ENCODE data around the gene BRD3OS.

DNA sequence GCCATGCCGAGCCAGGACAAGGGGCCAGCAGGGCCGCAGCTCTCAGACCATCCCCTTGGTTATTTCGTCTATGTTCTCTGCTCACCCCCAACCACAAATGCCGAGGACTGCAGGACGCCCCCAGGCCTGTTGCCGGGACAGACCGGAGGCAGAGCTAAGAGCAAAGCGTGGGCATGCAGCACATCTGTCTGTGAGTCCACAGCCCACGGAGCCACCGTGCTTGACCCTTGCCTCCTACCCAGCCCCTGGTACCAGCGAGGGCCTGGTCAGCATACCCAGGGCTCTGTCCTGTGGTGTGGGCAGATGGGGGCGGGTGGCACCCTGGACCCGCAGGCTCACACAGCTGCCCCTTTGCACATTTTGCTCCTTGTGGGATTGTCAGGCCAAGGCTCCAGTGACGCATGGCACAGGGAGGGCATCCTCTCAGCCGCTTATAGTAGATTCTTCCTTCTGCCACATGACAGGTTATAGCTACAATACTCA is 37.8 kb downstream of the BRD3OS start:
- TF ChIP-seq, protein P1, sequence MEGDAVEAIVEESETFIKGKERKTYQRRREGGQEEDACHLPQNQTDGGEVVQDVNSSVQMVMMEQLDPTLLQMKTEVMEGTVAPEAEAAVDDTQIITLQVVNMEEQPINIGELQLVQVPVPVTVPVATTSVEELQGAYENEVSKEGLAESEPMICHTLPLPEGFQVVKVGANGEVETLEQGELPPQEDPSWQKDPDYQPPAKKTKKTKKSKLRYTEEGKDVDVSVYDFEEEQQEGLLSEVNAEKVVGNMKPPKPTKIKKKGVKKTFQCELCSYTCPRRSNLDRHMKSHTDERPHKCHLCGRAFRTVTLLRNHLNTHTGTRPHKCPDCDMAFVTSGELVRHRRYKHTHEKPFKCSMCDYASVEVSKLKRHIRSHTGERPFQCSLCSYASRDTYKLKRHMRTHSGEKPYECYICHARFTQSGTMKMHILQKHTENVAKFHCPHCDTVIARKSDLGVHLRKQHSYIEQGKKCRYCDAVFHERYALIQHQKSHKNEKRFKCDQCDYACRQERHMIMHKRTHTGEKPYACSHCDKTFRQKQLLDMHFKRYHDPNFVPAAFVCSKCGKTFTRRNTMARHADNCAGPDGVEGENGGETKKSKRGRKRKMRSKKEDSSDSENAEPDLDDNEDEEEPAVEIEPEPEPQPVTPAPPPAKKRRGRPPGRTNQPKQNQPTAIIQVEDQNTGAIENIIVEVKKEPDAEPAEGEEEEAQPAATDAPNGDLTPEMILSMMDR (conservative IDR thresholded peaks at IDR 0.05; ENCODE audit: low read depth in 2 of 2): no peak
- no peak for TF ChIP-seq POLR2AphosphoS5 (IDR thresholded peaks at IDR 0.05; ENCODE audit: low read depth)
- no peak for TF ChIP-seq EZH2 (IDR thresholded peaks at IDR 0.05; ENCODE audit: low read depth, unreplicated experiment)
- TF ChIP-seq EZH2phosphoT487 (IDR thresholded peaks at IDR 0.05; ENCODE audit: unreplicated experiment): no peak
- TF ChIP-seq, protein P2, sequence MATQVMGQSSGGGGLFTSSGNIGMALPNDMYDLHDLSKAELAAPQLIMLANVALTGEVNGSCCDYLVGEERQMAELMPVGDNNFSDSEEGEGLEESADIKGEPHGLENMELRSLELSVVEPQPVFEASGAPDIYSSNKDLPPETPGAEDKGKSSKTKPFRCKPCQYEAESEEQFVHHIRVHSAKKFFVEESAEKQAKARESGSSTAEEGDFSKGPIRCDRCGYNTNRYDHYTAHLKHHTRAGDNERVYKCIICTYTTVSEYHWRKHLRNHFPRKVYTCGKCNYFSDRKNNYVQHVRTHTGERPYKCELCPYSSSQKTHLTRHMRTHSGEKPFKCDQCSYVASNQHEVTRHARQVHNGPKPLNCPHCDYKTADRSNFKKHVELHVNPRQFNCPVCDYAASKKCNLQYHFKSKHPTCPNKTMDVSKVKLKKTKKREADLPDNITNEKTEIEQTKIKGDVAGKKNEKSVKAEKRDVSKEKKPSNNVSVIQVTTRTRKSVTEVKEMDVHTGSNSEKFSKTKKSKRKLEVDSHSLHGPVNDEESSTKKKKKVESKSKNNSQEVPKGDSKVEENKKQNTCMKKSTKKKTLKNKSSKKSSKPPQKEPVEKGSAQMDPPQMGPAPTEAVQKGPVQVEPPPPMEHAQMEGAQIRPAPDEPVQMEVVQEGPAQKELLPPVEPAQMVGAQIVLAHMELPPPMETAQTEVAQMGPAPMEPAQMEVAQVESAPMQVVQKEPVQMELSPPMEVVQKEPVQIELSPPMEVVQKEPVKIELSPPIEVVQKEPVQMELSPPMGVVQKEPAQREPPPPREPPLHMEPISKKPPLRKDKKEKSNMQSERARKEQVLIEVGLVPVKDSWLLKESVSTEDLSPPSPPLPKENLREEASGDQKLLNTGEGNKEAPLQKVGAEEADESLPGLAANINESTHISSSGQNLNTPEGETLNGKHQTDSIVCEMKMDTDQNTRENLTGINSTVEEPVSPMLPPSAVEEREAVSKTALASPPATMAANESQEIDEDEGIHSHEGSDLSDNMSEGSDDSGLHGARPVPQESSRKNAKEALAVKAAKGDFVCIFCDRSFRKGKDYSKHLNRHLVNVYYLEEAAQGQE (IDR thresholded peaks at IDR 0.05; ENCODE audit: unreplicated experiment): no peak
- TF ChIP-seq, protein P3, sequence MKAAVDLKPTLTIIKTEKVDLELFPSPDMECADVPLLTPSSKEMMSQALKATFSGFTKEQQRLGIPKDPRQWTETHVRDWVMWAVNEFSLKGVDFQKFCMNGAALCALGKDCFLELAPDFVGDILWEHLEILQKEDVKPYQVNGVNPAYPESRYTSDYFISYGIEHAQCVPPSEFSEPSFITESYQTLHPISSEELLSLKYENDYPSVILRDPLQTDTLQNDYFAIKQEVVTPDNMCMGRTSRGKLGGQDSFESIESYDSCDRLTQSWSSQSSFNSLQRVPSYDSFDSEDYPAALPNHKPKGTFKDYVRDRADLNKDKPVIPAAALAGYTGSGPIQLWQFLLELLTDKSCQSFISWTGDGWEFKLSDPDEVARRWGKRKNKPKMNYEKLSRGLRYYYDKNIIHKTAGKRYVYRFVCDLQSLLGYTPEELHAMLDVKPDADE (IDR thresholded peaks at IDR 0.05): no peak
- TF ChIP-seq CREB1 (CRISPR knock-in tag; IDR thresholded peaks at IDR 0.05; ENCODE audit: low read depth): no peak
- no peak for TF ChIP-seq STAT1 (IDR thresholded peaks at IDR 0.05; ENCODE audit: unreplicated experiment)
- no peak for TF ChIP-seq ZNF114 (CRISPR knock-in tag; IDR thresholded peaks at IDR 0.05)
